Stomach smooth muscle (tissue), 2 donors: ENCODE measurements around the gene ELMO1.

Experiments
- H3K27ac ChIP-seq: one replicate; pipeline ENCODE4 v1.7.0; 2013; ENCODE audit warnings: mild to moderate bottlenecking, low read length, inconsistent platforms
- H3K27me3 ChIP-seq, 2 donors: one replicate each; pipeline ENCODE4 v1.7.0; 2013; ENCODE audit warnings: low read length in 2 of 2; ENCODE audit not compliant: insufficient read depth in 2 of 2, control insufficient read depth in 1 of 2
- H3K36me3 ChIP-seq, 2 donors: one replicate each; pipeline ENCODE4 v1.7.0; 2013; ENCODE audit warnings: low read length in 2 of 2; ENCODE audit not compliant: control insufficient read depth in 2 of 2, insufficient read depth in 2 of 2
- H3K4me1 ChIP-seq: one replicate; pipeline ENCODE4 v1.7.0; 2013; ENCODE audit warnings: low read length; ENCODE audit not compliant: control insufficient read depth, insufficient read depth
- H3K4me3 ChIP-seq, 2 donors: one replicate each; pipeline ENCODE4 v1.7.0; 2013; ENCODE audit warnings: low read length in 2 of 2
- H3K9ac ChIP-seq, 2 donors: one replicate each; pipeline ENCODE4 v1.7.0; 2013; ENCODE audit warnings: low read length in 2 of 2, mild to moderate bottlenecking in 1 of 2
- H3K9me3 ChIP-seq, 2 donors: one replicate each; pipeline ENCODE4 v1.7.0; 2013; ENCODE audit warnings: low read length in 2 of 2; ENCODE audit not compliant: control insufficient read depth in 2 of 2
- donor health status: healthy.
- donor health status: Pancreatic carcinoma.

Gene ELMO1

GRCh38 chr7:36956814-36957213, 491.9 kb downstream of the ELMO1 start:
- no peaks in the 10 kb centered on the region for H3K27me3 ChIP-seq
- H3K36me3 ChIP-seq = no peaks in the 10 kb centered on the region
- no peaks in the 10 kb centered on the region for H3K4me1 ChIP-seq
- no peak overlapping the region for H3K4me3 ChIP-seq
- no peak overlapping the region for H3K27ac ChIP-seq
- no peak overlapping the region for H3K9ac ChIP-seq
- no peaks in the 10 kb centered on the region for H3K9me3 ChIP-seq

- Histone ChIP-seq H3K36me3 (no peaks in the 10 kb centered on the region), H3K27me3 (no peaks in the 10 kb centered on the region), H3K4me3 (no peak overlapping the region), H3K27ac (no peak overlapping the region), H3K9ac (no peak overlapping the region), H3K9me3 (no peaks in the 10 kb centered on the region), H3K4me1 (no peaks in the 10 kb centered on the region)
Observed at GRCh38 chr7:36955456-36956129, 493.1 kb downstream of the ELMO1 start.

GRCh38 chr7:36951257-36951697, 497.4 kb downstream of the ELMO1 start:
- Histone ChIP-seq H3K4me3 (no peak overlapping the region), H3K36me3 (no peaks in the 10 kb centered on the region), H3K9me3 (no peaks in the 10 kb centered on the region), H3K27me3 (no peaks in the 10 kb centered on the region), H3K9ac (no peak overlapping the region), H3K27ac (no peak overlapping the region), H3K4me1 (peaks cover 6% of the 10 kb centered on the region)

- no peaks in the 10 kb centered on the region for H3K9me3 ChIP-seq
- H3K4me3 ChIP-seq = no peak overlapping the region
- H3K9ac ChIP-seq = no peak overlapping the region
- no peaks in the 10 kb centered on the region for H3K36me3 ChIP-seq
- H3K27me3 ChIP-seq = no peaks in the 10 kb centered on the region
- H3K4me1 ChIP-seq = peaks cover 16% of the 10 kb centered on the region
- H3K27ac ChIP-seq = no peak overlapping the region
Observed at GRCh38 chr7:36949711-36950600, 498.7 kb downstream of the ELMO1 start.

GRCh38 chr7:36946401-36946739, 502.3 kb downstream of the ELMO1 start:
- H3K9ac ChIP-seq = no peak overlapping the region
- no peak overlapping the region for H3K27ac ChIP-seq
- no peaks in the 10 kb centered on the region for H3K27me3 ChIP-seq
- no peaks in the 10 kb centered on the region for H3K9me3 ChIP-seq
- H3K4me3 ChIP-seq = no peak overlapping the region
- peaks cover 22% of the 10 kb centered on the region for H3K4me1 ChIP-seq
- H3K36me3 ChIP-seq = no peaks in the 10 kb centered on the region

GRCh38 chr7:36945612-36946400, 502.9 kb downstream of the ELMO1 start:
- Histone ChIP-seq H3K4me3 (peak overlapping the region in 1 of 2 donors; percentile 24), H3K27ac (no peak overlapping the region)

GRCh38 chr7:36944838-36945237, 503.8 kb downstream of the ELMO1 start:
- no peak overlapping the region for H3K9ac ChIP-seq
- H3K4me3 ChIP-seq = no peak overlapping the region
- H3K4me1 ChIP-seq = peaks cover 20% of the 10 kb centered on the region
- no peaks in the 10 kb centered on the region for H3K36me3 ChIP-seq
- H3K9me3 ChIP-seq = peaks cover under 1 to 2% of the 10 kb centered on the region in 2 donors
- H3K27ac ChIP-seq = no peak overlapping the region
- no peaks in the 10 kb centered on the region for H3K27me3 ChIP-seq

More at GRCh38 chr7:36945612-36946400, 502.9 kb downstream of the ELMO1 start:
- Histone ChIP-seq H3K27me3 (no peaks in the 10 kb centered on the region), H3K36me3 (no peaks in the 10 kb centered on the region), H3K4me1 (peaks cover 22% of the 10 kb centered on the region), H3K9ac (no peak overlapping the region), H3K9me3 (no peaks in the 10 kb centered on the region)

- Histone ChIP-seq H3K4me1 (peaks cover 20% of the 10 kb centered on the region), H3K9me3 (peaks cover 4 to 10% of the 10 kb centered on the region in 2 donors), H3K36me3 (no peaks in the 10 kb centered on the region), H3K4me3 (no peak overlapping the region), H3K27me3 (no peaks in the 10 kb centered on the region), H3K9ac (no peak overlapping the region), H3K27ac (no peak overlapping the region)
Observed at GRCh38 chr7:36943591-36944435, 504.9 kb downstream of the ELMO1 start.

- no peak overlapping the region for H3K4me3 ChIP-seq
- H3K27ac ChIP-seq = no peak overlapping the region
Observed at GRCh38 chr7:36942955-36943354, 505.7 kb downstream of the ELMO1 start.

GRCh38 chr7:36942541-36942940, 506.1 kb downstream of the ELMO1 start:
- Histone ChIP-seq H3K9me3 (peaks cover 13 to 20% of the 10 kb centered on the region in 2 donors), H3K27me3 (no peaks in the 10 kb centered on the region), H3K4me1 (peaks cover 20% of the 10 kb centered on the region), H3K36me3 (no peaks in the 10 kb centered on the region), H3K9ac (no peak overlapping the region), H3K27ac (no peak overlapping the region), H3K4me3 (no peak overlapping the region)

More at GRCh38 chr7:36942955-36943354, 505.7 kb downstream of the ELMO1 start:
- no peaks in the 10 kb centered on the region for H3K27me3 ChIP-seq
- H3K9ac ChIP-seq = no peak overlapping the region
- H3K4me1 ChIP-seq = peaks cover 20% of the 10 kb centered on the region
- H3K36me3 ChIP-seq = no peaks in the 10 kb centered on the region
- H3K9me3 ChIP-seq = peaks cover 9 to 16% of the 10 kb centered on the region in 2 donors
